ENCODE measurements around the gene ADGRV1.
A peak's percentile ranks its signal among the peaks of the same experiment; 100 is the strongest.

ADGRV1 gene

GRCh38 chr5:91151947-91152346, 593.4 kb downstream of the ADGRV1 start:
- ATAC-seq (replicated peaks): no peak
- H3K27me3 Mint-ChIP-seq: peaks cover 9 to 19% of the 10 kb centered on the region in 2 donors
- DNase-seq: no peak
- H3K36me3 Mint-ChIP-seq (ENCODE audit: insufficient read depth): no peaks in the 10 kb centered on the region
- H3K4me3 Mint-ChIP-seq: no peak overlapping the region
- no peaks in the 10 kb centered on the region for H3K4me1 Mint-ChIP-seq (ENCODE audit: low read depth in 2 of 2)
- no peaks in the 10 kb centered on the region for H3K9me3 Mint-ChIP-seq
- no peak overlapping the region for H3K27ac Mint-ChIP-seq

GRCh38 chr5:91154338-91154737, 595.7 kb downstream of the ADGRV1 start:
- Mint-ChIP-seq H3K4me3 (no peak overlapping the region), H3K9me3 (no peaks in the 10 kb centered on the region), H3K27me3 (peaks cover 9 to 12% of the 10 kb centered on the region in 2 donors), H3K4me1 (ENCODE audit: low read depth in 2 of 2) (no peaks in the 10 kb centered on the region), H3K27ac (no peak overlapping the region), H3K36me3 (ENCODE audit: insufficient read depth) (no peaks in the 10 kb centered on the region)
- ATAC-seq (replicated peaks): no peak
- no peak for DNase-seq

- H3K27ac Mint-ChIP-seq: no peak overlapping the region
- no peak for ATAC-seq (replicated peaks)
- no peak for DNase-seq
- H3K36me3 Mint-ChIP-seq (ENCODE audit: insufficient read depth): no peaks in the 10 kb centered on the region
- no peak overlapping the region for H3K4me3 Mint-ChIP-seq
- H3K27me3 Mint-ChIP-seq: peaks cover 3 to 7% of the 10 kb centered on the region in 2 donors
- no peaks in the 10 kb centered on the region for H3K9me3 Mint-ChIP-seq
- no peaks in the 10 kb centered on the region for H3K4me1 Mint-ChIP-seq (ENCODE audit: low read depth in 2 of 2)
Measured at GRCh38 chr5:91155274-91155673, 596.7 kb downstream of the ADGRV1 start.

- H3K4me3 Mint-ChIP-seq: no peak overlapping the region
- no peak overlapping the region for H3K27ac Mint-ChIP-seq
- no peaks in the 10 kb centered on the region for H3K36me3 Mint-ChIP-seq (ENCODE audit: insufficient read depth)
- H3K27me3 Mint-ChIP-seq: no peaks in the 10 kb centered on the region
- DNase-seq (no peak), ATAC-seq (replicated peaks) (no peak)
- no peaks in the 10 kb centered on the region for H3K9me3 Mint-ChIP-seq
- no peaks in the 10 kb centered on the region for H3K4me1 Mint-ChIP-seq (ENCODE audit: low read depth in 2 of 2)
Measured at GRCh38 chr5:91156242-91156641, 597.6 kb downstream of the ADGRV1 start.

GRCh38 chr5:91158011-91158410, 599.4 kb downstream of the ADGRV1 start:
- Mint-ChIP-seq H3K27ac (no peak overlapping the region), H3K9me3 (no peaks in the 10 kb centered on the region), H3K4me1 (ENCODE audit: low read depth in 2 of 2) (peaks cover 10 to 11% of the 10 kb centered on the region in 2 donors), H3K36me3 (ENCODE audit: insufficient read depth) (no peaks in the 10 kb centered on the region), H3K27me3 (no peaks in the 10 kb centered on the region), H3K4me3 (no peak overlapping the region)
- DNase-seq: no peak
- no peak for ATAC-seq (replicated peaks)

- Mint-ChIP-seq H3K9me3 (no peaks in the 10 kb centered on the region), H3K4me3 (no peak overlapping the region), H3K27ac (no peak overlapping the region), H3K36me3 (ENCODE audit: insufficient read depth) (no peaks in the 10 kb centered on the region), H3K27me3 (no peaks in the 10 kb centered on the region), H3K4me1 (ENCODE audit: low read depth in 2 of 2) (peaks cover 10 to 14% of the 10 kb centered on the region in 2 donors)
- ATAC-seq (replicated peaks): no peak
- DNase-seq: no peak
Measured at GRCh38 chr5:91159647-91160046, 601.0 kb downstream of the ADGRV1 start.

- no peak for ATAC-seq (replicated peaks)
- Mint-ChIP-seq H3K36me3 (ENCODE audit: insufficient read depth) (no peaks in the 10 kb centered on the region), H3K27me3 (no peaks in the 10 kb centered on the region), H3K4me3 (no peak overlapping the region), H3K4me1 (ENCODE audit: low read depth in 2 of 2) (peaks cover 10 to 14% of the 10 kb centered on the region in 2 donors), H3K27ac (no peak overlapping the region), H3K9me3 (no peaks in the 10 kb centered on the region)
- no peak for DNase-seq
Measured at GRCh38 chr5:91160714-91161285, 602.2 kb downstream of the ADGRV1 start.

GRCh38 chr5:91162534-91163381, 604.2 kb downstream of the ADGRV1 start:
- peak overlapping the region; percentile 61 for H3K27ac Mint-ChIP-seq

GRCh38 chr5:91164424-91164823, 605.8 kb downstream of the ADGRV1 start:
- Mint-ChIP-seq H3K4me1 (ENCODE audit: low read depth in 2 of 2) (peaks cover 10 to 14% of the 10 kb centered on the region in 2 donors), H3K27me3 (no peaks in the 10 kb centered on the region), H3K9me3 (no peaks in the 10 kb centered on the region), H3K36me3 (ENCODE audit: insufficient read depth) (no peaks in the 10 kb centered on the region), H3K27ac (no peak overlapping the region), H3K4me3 (no peak overlapping the region)
- no peak for DNase-seq
- ATAC-seq (replicated peaks): no peak

More at GRCh38 chr5:91162534-91163381, 604.2 kb downstream of the ADGRV1 start:
- H3K4me1 Mint-ChIP-seq (ENCODE audit: low read depth in 2 of 2): peaks cover 10 to 14% of the 10 kb centered on the region in 2 donors
- DNase-seq (peak; percentile 7 to 31 (median 17)), ATAC-seq (replicated peaks) (peak; percentile 98)
- peak overlapping the region in 1 of 2 donors; percentile 0 for H3K4me3 Mint-ChIP-seq
- H3K9me3 Mint-ChIP-seq: no peaks in the 10 kb centered on the region
- H3K27me3 Mint-ChIP-seq: no peaks in the 10 kb centered on the region
- H3K36me3 Mint-ChIP-seq (ENCODE audit: insufficient read depth): no peaks in the 10 kb centered on the region

GRCh38 chr5:91166059-91166807, 607.6 kb downstream of the ADGRV1 start:
- H3K9me3 Mint-ChIP-seq: no peaks in the 10 kb centered on the region
- H3K27ac Mint-ChIP-seq: no peak overlapping the region
- H3K4me3 Mint-ChIP-seq: no peak overlapping the region
- peaks cover 10 to 14% of the 10 kb centered on the region in 2 donors for H3K4me1 Mint-ChIP-seq (ENCODE audit: low read depth in 2 of 2)
- ATAC-seq (replicated peaks) (no peak), DNase-seq (no peak)
- no peaks in the 10 kb centered on the region for H3K36me3 Mint-ChIP-seq (ENCODE audit: insufficient read depth)
- peaks cover 6 to 11% of the 10 kb centered on the region in 2 donors for H3K27me3 Mint-ChIP-seq

- Mint-ChIP-seq H3K27me3 (peaks cover 15 to 17% of the 10 kb centered on the region in 2 donors), H3K27ac (no peak overlapping the region), H3K4me1 (ENCODE audit: low read depth in 2 of 2) (no peaks in the 10 kb centered on the region), H3K4me3 (no peak overlapping the region), H3K9me3 (no peaks in the 10 kb centered on the region), H3K36me3 (ENCODE audit: insufficient read depth) (no peaks in the 10 kb centered on the region)
- ATAC-seq (replicated peaks) (no peak), DNase-seq (no peak)
Measured at GRCh38 chr5:91168859-91169258, 610.3 kb downstream of the ADGRV1 start.

- Mint-ChIP-seq H3K36me3 (ENCODE audit: insufficient read depth) (no peaks in the 10 kb centered on the region), H3K9me3 (no peaks in the 10 kb centered on the region), H3K4me1 (ENCODE audit: low read depth in 2 of 2) (no peaks in the 10 kb centered on the region), H3K4me3 (no peak overlapping the region), H3K27ac (no peak overlapping the region), H3K27me3 (peaks cover 15 to 17% of the 10 kb centered on the region in 2 donors)
- ATAC-seq (replicated peaks) (no peak), DNase-seq (no peak)
Measured at GRCh38 chr5:91170266-91170665, 611.7 kb downstream of the ADGRV1 start.

GRCh38 chr5:91171322-91171721, 612.7 kb downstream of the ADGRV1 start:
- Mint-ChIP-seq H3K27ac (no peak overlapping the region), H3K9me3 (no peaks in the 10 kb centered on the region), H3K4me3 (no peak overlapping the region), H3K4me1 (ENCODE audit: low read depth in 2 of 2) (no peaks in the 10 kb centered on the region), H3K36me3 (ENCODE audit: insufficient read depth) (no peaks in the 10 kb centered on the region), H3K27me3 (peaks cover 15 to 17% of the 10 kb centered on the region in 2 donors)
- DNase-seq: no peak
- no peak for ATAC-seq (replicated peaks)

Measured in effector memory CD8-positive, alpha-beta T cell (primary cell).